HG03378 (cell line): Measurements from ENCODE around the gene SEC24C.
A peak's percentile ranks its signal among the peaks of the same experiment; 100 is the strongest.
"Not testable (repeated sequence)": the region's sequence is repeated elsewhere in the genome, so short reads cannot be mapped to it uniquely, and the experiment has no call there.

Experiments used
- ATAC-seq: cut with Tn5 transposase; IDR thresholded peaks from one replicate; pipeline ENCODE4 v1.9.1; 2021; ENCODE audit warnings: mild to moderate bottlenecking, moderate library complexity; ENCODE audit not compliant: unreplicated experiment

SEC24C gene

DNA sequence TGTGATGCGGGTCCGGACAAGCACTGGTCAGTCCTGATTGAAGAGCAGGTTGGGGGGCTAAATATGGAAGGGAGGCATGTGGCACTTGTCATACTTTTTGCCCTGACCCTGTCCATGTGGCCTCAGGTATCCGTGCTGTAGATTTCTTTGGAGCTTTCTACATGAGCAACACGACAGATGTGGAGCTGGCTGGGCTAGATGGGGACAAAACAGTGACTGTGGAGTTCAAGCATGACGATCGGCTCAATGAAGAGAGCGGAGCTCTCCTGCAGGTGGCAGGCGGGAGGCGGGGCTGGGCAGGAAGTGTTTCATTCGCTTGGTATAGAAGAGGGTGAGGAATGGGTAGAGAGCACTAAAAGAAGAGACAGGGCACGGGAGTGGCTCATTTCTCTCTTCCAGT, 24.7 kb downstream of the SEC24C start:
- no peak for ATAC-seq

DNA sequence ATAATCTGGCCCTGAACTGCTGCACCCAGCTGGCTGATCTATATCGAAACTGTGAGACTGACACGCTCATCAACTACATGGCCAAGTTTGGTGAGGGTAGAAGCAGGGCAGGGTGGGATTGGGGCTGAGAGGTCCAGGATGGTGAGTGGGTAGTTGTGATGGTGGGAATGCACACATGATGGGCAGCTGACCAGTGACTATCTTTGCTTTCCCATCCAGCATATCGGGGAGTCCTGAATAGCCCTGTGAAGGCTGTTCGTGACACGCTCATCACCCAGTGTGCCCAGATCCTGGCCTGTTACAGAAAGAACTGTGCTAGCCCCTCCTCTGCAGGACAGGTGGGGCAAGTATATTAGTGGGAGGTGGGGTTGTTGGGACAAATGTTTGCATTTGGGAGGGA, 25.2 kb downstream of the SEC24C start:
- no peak for ATAC-seq

DNA sequence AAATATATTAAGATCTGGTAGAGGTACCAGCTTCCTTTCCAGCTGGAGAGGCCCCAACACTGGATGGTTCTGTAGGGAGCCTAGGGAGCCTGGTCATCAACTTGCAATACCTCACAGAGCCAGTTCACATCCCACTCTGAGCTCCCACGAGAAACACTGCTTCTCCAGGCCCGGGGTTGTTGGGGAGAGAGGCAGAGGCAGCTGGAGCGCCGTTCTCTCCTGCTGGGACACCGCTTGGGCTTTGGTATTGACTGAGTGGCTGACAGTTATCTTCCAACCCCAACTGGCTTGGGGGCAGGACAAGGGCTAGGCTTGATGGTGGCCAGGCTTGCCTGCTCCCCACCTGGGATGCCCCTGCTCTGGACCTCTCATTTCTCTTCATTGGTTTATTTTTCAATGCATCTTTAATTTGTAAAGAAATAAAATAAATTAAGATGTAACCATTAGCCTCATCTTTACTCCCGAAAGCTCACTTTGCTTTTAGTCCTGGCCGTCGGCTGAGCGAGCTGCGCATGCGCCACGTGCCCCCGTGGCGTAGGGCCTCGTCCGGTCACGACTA, 27.6 kb downstream of the SEC24C start:
- ATAC-seq = peak; percentile 40

DNA sequence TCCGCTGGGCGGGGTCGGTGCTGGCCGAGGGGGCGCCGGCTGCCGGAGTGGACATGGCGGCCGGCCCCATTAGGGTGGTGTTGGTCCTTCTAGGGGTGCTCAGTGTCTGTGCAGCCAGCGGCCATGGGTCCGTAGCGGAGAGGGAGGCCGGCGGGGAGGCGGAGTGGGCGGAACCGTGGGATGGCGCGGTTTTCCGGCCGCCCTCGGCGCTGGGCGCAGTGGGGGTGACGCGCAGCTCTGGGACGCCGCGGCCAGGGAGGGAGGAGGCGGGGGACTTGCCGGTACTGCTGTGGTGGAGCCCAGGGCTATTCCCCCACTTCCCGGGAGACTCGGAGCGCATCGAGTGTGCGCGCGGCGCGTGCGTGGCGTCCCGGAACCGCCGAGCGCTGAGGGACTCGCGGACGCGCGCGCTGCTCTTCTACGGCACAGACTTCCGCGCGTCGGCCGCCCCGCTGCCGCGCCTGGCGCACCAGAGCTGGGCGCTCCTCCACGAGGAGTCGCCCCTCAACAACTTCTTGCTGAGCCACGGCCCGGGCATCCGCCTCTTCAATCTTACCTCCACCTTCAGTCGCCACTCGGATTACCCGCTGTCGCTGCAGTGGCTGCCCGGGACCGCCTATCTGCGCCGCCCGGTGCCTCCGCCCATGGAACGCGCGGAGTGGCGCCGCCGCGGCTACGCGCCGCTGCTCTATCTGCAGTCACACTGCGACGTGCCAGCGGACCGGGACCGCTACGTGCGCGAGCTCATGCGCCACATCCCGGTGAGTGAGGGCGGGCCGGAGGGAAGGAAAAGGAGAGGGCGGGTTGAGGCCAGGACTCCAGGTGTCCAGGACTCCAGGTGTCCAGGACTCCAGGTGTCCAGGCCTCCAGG, 28.3 kb downstream of the SEC24C start:
- peak; percentile 44 for ATAC-seq

DNA sequence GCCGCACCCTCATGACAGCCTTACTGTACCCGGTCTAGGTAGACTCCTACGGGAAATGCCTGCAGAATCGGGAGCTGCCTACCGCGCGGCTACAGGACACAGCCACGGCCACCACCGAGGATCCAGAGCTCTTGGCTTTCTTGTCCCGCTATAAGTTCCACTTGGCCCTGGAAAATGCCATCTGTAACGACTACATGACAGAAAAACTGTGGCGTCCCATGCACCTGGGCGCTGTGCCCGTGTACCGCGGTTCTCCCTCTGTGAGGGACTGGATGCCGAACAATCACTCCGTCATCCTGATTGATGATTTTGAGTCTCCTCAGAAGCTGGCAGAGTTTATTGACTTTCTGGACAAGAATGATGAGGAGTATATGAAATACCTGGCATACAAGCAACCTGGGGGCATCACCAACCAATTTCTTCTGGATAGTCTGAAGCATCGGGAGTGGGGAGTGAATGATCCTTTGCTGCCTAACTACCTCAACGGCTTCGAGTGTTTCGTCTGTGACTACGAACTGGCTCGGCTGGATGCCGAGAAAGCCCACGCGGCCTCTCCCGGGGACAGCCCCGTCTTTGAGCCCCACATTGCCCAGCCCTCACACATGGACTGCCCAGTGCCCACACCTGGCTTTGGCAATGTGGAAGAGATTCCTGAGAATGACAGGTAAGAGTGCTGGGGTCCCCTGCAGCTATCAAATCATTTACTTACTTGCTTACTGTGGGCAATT, 29.1 kb downstream of the SEC24C start:
- no peak for ATAC-seq

DNA sequence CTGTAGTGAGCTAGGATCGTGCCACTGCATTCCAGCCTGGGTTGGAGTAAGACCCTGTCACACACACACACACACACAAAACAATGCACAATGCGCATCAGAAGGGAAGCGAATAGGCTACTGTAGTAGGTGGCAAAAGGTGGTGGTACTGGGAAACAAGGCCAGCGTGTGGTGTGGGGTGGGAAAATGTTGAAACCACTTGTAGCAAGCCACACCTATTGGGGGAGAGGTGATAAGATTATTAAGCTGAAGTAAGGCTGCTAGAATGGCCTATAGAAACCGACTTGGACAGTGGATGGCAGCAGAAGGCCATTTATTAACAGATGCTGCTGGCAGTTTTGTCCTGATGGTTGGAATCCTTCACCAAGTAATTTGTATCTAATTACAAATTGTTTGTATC, 30.5 kb downstream of the SEC24C start:
- ATAC-seq = no peak

DNA sequence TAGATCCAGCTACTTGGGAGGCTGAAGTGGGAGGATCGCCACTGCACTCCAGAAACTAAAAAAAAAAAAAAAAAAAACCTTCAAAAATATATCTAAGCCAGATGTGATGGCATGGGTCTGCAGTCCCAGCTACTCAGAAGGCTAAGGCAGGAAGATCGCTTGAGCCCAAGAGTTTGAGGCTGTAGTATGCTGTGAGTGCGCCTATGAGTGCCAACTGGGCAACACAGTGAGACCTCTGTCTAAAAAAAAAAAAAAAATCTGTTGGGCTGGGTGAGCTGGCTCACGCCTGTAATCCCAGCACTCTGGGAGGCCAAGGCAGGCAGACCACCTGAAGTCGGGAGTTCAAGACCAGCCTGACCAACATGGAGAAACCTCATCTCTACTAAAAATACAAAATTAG, 34.8 kb downstream of the SEC24C start:
- ATAC-seq = no peak

DNA sequence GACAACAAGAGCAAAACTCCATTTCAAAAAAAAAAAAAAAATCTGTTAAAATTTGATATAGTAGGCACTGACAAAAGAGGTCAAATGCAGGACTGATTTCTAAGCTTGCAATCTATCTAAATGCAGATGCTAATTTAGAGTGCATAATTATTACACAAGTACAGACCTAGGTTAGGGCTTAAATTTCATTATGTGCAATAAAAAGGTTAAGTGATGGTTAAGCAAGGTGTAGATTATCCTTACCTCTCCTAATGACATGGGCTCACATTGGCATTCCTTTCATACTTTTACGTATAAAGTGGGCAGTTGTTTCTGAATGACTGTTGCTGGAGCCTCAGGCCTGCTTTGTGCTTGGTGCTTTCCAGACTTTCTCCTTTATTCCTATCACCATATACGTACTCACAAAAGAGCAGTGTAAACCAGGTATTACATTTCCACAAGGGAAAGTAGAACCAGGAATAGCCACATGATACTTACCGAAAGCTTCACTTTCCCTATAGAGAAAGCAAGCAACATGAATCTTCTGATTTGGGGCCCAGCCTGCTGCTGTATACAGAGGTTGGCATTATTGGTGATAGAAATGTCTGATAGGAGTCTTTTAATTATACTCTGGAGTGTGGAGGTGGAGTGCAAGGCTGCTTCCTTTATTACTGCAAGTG, 35.5 kb downstream of the SEC24C start:
- ATAC-seq = no peak

DNA sequence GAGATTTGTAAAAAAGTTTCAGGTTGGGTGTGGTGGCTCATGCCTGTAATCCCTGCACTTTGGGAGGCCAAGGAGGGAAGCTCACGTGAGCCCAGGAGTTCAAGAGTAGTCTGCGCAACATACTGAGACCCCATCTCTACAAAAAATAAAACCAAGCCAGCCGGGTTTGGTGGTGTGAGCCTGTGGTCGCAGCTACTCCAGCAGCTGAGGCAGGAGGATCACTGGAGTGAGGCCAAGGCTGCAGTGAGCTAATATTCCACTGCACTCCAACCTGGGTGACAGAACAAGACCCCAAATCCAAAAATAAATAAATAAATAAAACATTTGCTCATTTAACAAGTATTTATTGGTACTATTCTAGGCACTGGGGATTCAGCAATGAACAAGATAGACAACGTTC, 36.1 kb downstream of the SEC24C start:
- no peak for ATAC-seq

DNA sequence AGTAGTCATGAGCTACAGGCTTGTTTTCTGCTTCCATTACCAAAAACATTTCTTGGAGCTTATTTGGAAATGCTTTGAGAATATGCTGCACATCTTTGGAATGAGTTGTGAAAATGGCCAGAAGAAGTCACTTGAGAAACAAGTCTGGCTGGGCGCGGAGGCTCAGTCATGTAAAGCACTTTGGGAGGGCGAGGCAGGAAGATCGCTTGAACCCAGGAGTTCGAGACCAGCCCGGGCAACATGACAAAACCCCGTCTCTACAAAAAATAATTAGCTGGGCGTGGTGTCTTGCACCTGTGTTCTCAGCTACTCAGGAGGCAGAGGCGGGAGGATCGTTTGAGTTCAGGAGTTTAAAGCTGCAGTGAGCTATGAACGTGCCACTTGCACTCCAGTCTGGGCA, 36.8 kb downstream of the SEC24C start:
- ATAC-seq = no peak

DNA sequence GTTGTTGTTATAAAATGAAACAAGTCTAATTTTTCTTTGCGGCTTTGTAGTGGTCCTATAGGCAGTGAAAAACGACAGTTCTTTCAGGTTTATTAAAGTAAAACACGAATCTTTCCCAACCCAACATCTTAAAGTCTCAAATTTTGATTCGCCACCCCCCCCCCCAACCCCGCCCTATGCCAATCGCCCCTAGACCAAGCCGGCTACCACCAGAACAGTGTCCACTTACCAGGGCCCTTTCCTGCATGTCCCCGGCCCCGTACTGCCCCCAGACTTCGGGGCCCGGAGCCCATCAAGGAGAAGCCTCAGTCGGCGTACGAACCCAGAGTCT, 37.3 kb downstream of the SEC24C start:
- no peak for ATAC-seq

DNA sequence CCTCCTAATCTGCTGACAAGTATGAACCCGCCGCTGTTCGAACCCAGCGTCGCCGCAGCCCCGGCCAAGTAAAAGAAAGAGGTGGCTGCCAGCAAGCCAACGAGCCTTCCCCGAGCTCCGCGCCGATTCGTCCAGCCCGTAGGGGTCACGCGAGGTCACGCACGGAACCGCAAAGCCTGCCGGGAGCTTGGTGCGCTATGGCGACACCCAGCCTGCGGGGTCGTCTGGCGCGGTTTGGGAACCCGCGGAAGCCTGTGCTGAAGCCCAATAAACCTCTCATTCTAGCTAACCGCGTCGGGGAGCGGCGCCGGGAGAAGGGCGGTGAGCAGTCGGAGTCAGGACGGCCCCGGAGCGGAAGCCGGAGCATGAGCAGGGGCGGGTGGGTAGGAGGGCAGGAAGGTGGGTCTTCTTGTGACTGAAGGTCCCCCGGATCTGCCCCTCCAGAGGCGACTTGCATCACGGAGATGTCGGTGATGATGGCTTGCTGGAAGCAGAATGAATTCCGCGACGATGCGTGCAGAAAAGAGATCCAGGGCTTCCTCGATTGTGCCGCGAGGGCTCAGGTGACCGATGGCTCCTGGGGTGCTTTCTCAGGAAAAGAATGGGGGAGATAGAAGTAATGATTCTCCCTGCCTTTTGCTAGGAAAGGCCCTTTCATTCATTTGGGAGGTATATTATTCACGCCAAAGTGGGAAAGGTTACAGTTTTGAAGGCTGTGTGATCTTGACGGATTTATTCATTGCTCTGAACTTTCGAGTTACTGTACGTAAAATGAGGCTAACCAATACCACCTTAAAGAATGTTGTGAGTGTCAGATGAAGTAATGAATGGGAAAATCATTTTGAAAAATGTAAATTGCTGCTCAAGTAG, 37.9 kb downstream of the SEC24C start, which contains the start of gene CHCHD1:
CHCHD1 (plus strand) TSS at position 170 of the 870 bp plus-strand sequence; CDS start at position 198, 28 bp downstream.
- ATAC-seq = peak; percentile 41

DNA sequence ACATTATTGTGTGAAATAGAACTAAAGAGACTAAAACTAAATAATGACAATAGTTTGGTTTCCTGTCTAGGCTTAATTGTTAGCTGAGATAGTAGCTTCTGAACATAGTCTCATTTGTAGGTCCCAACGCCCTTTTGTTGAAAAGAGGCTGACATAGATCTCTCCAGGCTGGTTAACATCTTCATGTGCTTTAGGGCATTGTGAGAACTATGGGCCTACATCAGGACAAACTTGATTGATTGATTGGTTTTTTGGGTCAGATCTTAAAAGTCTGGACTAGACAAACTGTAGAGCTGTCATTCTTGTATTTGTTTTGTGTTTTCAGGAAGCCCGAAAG, 38.5 kb downstream of the SEC24C start:
- no peak for ATAC-seq

DNA sequence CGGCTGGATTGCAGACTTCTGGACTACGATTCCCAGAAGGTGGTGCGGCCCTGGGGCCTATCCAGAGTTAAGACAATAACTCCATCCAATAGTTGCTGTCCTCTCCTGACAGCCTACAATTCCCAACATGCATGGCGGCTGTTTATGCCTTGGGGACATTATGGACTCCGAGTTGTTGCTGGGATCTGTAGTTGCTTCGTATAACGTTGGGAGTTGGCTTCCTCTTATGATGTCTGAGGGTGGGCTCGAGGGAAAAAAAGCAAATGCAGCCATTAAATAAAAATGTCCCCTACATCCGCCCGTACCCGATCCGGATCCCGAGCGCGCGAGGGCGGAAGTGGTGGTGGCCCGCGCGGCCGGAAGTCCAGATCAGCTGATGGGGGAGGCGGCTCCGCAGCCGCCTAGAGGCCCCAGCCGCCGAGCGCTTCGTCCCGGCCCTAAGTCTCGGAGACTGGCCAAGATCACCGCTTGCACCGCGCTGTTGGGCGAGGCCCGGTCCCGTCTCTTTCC, 41.1 kb downstream of the SEC24C start, which contains the start of gene ZSWIM8:
ZSWIM8 (plus strand) TSS at position 396 of the 510 bp plus-strand sequence. CDS start 273 bp downstream, outside the sequence.
- peak; percentile 74 for ATAC-seq

DNA sequence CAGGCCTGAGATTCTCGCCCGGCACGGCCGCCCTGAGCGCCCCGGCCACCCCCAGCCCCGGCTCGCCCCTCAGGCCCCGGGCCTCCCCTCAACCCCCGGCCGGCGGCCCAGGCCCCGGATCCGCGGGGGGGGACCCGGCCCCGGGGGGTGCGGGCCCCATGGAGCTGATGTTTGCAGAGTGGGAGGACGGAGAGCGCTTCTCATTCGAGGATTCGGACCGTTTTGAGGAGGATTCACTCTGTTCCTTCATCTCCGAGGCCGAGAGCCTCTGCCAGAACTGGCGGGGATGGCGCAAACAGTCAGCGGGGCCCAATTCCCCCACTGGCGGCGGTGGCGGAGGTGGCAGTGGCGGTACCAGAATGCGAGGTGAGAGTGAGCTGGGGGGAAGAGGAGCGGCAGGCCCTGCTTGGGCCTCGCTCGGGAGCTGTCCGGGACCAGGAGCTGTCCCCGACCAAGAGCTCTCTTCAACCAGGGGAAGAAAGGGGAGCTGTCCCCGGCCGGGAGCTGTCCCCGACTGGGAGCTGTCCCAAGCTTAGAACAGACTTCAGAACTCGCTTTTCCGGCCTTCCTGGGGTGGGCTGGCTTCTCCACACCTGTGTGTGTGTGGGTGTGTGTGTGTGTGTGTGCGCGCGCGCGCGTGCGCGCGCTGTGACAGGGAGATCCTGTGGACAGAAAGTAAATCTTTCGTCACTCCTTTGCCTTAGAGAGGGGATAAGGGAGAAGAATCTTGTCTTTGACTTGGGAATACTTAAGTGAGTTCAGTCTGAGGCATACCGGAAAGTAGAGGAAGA, 41.7 kb downstream of the SEC24C start:
- peak; percentile 12 for ATAC-seq

DNA sequence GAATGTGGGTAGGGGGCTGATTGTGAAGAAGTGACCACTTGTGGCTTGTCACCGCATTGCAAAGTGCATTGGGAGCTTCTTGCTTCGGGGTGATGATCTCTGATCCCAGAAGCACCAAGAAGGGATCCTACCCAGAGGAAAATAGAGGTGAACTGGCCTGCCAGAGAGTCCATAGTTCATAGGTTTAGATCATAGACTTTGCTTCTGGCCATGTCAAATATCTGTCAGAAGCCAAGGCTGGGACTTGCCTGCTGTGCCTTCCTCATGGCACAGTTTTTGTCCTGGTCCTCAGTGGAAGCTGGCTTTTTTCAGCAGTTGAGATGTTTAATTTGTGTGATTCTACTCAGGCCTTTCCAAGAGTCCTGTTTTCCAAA, 42.3 kb downstream of the SEC24C start:
- ATAC-seq = no peak

DNA sequence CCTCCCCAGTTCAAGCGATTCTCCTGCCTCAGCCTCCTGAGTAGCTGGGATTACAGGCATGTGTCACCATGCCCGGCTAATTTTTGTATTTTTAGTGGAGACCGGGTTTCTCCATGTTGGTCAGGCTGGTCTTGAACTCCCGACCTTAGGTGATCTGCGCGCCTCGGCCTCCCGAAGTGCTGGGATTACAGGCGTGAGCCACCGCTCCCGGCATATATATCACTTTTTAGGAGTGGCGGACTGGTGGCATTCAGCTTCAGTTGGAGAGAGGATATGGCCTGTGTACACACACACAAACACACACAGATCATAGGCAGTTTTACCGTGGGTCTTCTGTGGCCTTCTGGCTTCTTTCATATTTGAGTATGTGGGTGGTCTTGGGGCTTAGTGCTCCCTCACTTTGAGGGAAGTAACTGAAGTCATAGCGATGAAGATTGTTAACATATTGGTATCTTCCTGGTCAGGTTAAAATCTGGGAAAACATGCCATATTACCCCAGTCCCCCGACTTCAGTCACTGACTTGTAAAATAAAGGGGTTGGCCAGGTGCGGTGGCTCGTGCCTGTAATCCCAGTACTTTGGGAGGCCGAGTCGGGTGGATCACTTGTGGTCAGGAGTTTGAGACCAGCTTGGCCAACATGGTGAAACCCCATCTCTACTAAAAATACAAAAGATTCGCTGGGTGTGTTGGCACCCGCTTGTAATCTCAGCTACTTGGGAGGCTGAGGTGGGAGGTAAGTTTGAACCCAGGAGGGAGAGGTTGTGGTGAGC, 43.0 kb downstream of the SEC24C start:
- not testable (repeated sequence) for ATAC-seq

DNA sequence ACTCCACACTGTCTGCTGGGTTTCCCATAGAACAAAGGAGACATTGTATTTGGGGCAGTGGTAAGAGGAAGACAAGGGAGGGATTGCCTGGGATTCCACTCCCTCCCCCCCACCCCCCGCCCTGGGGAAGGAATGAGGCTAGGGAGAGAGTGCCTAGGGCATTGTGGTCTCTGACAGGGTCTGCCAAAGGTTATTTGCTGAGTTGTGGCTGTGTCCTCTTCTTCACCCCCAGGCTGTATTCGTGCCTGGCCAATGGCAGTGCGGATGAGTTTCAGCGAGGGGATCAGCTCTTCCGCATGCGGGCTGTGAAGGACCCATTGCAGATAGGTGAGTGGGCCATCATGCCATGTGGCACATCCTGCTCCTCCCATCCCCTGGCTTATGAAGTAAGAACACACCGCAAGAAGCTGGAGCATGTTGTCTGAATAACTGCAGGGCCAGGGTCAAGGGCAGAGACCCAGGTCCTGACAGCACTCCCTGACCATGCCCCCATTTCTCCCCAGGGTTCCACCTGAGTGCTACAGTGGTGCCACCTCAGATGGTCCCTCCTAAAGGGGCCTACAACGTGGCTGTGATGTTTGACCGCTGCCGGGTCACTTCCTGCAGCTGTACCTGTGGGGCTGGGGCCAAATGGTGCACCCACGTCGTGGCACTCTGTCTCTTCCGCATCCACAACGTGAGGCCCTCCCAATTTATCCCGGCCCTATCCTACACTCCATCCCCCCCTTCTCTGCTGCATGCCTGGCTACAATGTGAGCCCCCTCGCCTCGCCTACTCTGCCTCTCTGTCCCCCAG, 44.9 kb downstream of the SEC24C start:
- no peak for ATAC-seq
